Breast epithelium (tissue), 3 donors: Measurements from ENCODE around the gene RASGRF2.

Experiments
- CTCF ChIP-seq, 3 donors: fragments of 450-650 bp; IDR thresholded peaks; one replicate each; pipeline ENCODE4 v1.5.1; 2016 to 2017; ENCODE audit warnings: antibody characterized with exemption in 3 of 3, mild to moderate bottlenecking in 3 of 3, moderate library complexity in 3 of 3
- POLR2A ChIP-seq: fragments of 450-650 bp; IDR thresholded peaks from one replicate; pipeline ENCODE4 v1.6.1; 2016; ENCODE audit warnings: antibody characterized with exemption, mild to moderate bottlenecking, moderate library complexity

DNA sequence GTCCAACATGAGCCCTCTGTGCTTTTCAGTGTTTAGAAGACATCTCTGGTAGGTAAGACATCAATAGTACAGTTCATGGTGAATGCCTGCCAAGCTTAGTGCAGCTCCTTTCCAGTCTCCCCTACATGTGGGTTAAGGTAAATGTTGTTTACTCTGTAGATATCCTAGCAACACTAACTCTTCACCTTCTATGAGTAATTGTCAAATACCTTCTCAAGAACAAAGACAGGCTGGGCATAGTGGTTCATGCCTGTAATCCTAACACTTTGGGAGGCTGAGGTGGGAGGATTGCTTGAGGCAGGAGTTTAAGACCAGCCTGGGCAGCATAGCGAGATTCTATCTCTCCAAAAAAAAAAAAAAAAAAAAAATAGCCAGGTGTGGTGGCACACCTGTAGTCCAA is 18.7 kb upstream of the RASGRF2 start:
- TF ChIP-seq CTCF (IDR thresholded peaks at IDR 0.05) (no peak), POLR2A (no peak)
